K562 (cell line): ENCODE measurements around the gene ZNF74. TPM values are rescaled to one million over a fixed set of nuclear protein-coding genes. Genes with fewer than 3 reads are reported as not detected.

Experiments used
- ARID3B ChIP-seq: fragments of 250-450 bp; sonication (Bioruptor Pico); IDR thresholded peaks from 2 replicates; pipeline ENCODE4 v1.4.0; 2020; ENCODE audit warnings: borderline replicate concordance
- BDP1 ChIP-seq: IDR thresholded peaks from 3 replicates; pipeline ENCODE4 v1.6.1; 2011; ENCODE audit not compliant: insufficient read length, insufficient read depth
- CHD4 ChIP-seq: fragments of 200-600 bp; sonication (generic); IDR thresholded peaks from 3 replicates; pipeline ENCODE4 v1.6.1; 2012; ENCODE audit warnings: low read depth, mild to moderate bottlenecking, mixed read lengths, low read length, inconsistent platforms; ENCODE audit not compliant: insufficient read depth, insufficient replicate concordance, poor library complexity, severe bottlenecking
- FOXA3 ChIP-seq, 2 experiments: fragments of 450-650 bp in 1 of 2; sonication (generic) in 1 of 2; formaldehyde crosslinking; IDR thresholded peaks in 1 of 2; conservative IDR thresholded peaks in 1 of 2; 2 replicates each; pipeline versions ENCODE4 v1.4.0 to v1.8.0; 2020 to 2022; ENCODE audit warnings: mild to moderate bottlenecking in 2 of 2, missing genetic modification reagents in 1 of 2
- HMGN3 ChIP-seq: IDR thresholded peaks from 2 replicates; pipeline ENCODE4 v1.6.1; 2011; ENCODE audit warnings: borderline replicate concordance, low read depth, mild to moderate bottlenecking, mixed read lengths, low read length; ENCODE audit not compliant: insufficient read length; ENCODE audit errors: extremely low read depth
- MCM5 ChIP-seq: fragments of 450-650 bp; IDR thresholded peaks from 2 replicates; pipeline ENCODE4 v1.6.1; 2016; ENCODE audit warnings: low read depth
- MNT ChIP-seq, 2 experiments: fragments of 450-650 bp; conservative IDR thresholded peaks; 2 replicates each; pipeline ENCODE4 v1.6.1; 2017; ENCODE audit warnings: mild to moderate bottlenecking in 2 of 2, moderate library complexity in 2 of 2
- MTA3 ChIP-seq: fragments of 450-650 bp; formaldehyde crosslinking; IDR thresholded peaks from 2 replicates; pipeline ENCODE4 v1.6.1; 2017; ENCODE audit warnings: mild to moderate bottlenecking, borderline replicate concordance
- MYBL2 ChIP-seq, 2 experiments: fragments of 450-650 bp in 1 of 2; sonication (generic) in 1 of 2; formaldehyde crosslinking in 1 of 2; IDR thresholded peaks; 2 replicates each; pipeline versions ENCODE4 v1.6.1 to v1.8.1; 2017 to 2022; ENCODE audit warnings: borderline replicate concordance in 1 of 2, inconsistent platforms in 1 of 2, low read depth in 1 of 2, mild to moderate bottlenecking in 1 of 2, missing genetic modification reagents in 1 of 2, moderate library complexity in 1 of 2
- NBN ChIP-seq: fragments of 450-650 bp; IDR thresholded peaks from 2 replicates; pipeline ENCODE4 v1.6.1; 2016; ENCODE audit warnings: low read depth, mild to moderate bottlenecking
- NEUROD1 ChIP-seq: fragments of 150-350 bp; IDR thresholded peaks from 2 replicates; pipeline ENCODE4 v1.6.1; 2014; ENCODE audit warnings: borderline replicate concordance, low read length, low read depth; ENCODE audit not compliant: partially characterized antibody
- NFYB ChIP-seq: IDR thresholded peaks from 2 replicates; pipeline ENCODE4 v1.6.1; 2011; ENCODE audit warnings: mild to moderate bottlenecking, moderate library complexity; ENCODE audit not compliant: insufficient read length; ENCODE audit errors: extremely low read depth
- SP1 ChIP-seq: sonication (generic); formaldehyde crosslinking; IDR thresholded peaks from 2 replicates; pipeline ENCODE4 v1.8.1; 2022; ENCODE audit warnings: mild to moderate bottlenecking, missing genetic modification reagents
- TFAP4 ChIP-seq: sonication (generic); formaldehyde crosslinking; IDR thresholded peaks from 2 replicates; pipeline ENCODE4 v1.8.0; 2022; ENCODE audit warnings: missing genetic modification reagents, mild to moderate bottlenecking, moderate library complexity, borderline replicate concordance
- ZBTB12 ChIP-seq: fragments of 250-450 bp; sonication (Bioruptor Pico); IDR thresholded peaks from 2 replicates; pipeline ENCODE4 v1.4.0; 2020
- ZNF263 ChIP-seq: sonication (generic); formaldehyde crosslinking; IDR thresholded peaks from 2 replicates; pipeline ENCODE4 v1.8.0; 2022; ENCODE audit warnings: mild to moderate bottlenecking, missing genetic modification reagents, borderline replicate concordance
- ZNF282 ChIP-seq: sonication (generic); formaldehyde crosslinking; IDR thresholded peaks from 2 replicates; pipeline ENCODE4 v1.8.1; 2023; ENCODE audit warnings: missing genetic modification reagents
- ZNF398 ChIP-seq: fragments of 250-450 bp; sonication (Bioruptor Pico); IDR thresholded peaks from 2 replicates; pipeline ENCODE4 v1.8.0; 2021; ENCODE audit warnings: moderate library complexity, mild to moderate bottlenecking, inconsistent platforms
- ZNF785 ChIP-seq: fragments of 250-450 bp; sonication (Bioruptor Pico); IDR thresholded peaks from 2 replicates; pipeline ENCODE4 v1.4.0; 2020; ENCODE audit warnings: mild to moderate bottlenecking
- polyA plus RNA-seq, 8 experiments: library from polyadenylated mRNA; depleted of rRNA in 4 of 8; stranded (reverse) in 5 of 8; unstranded in 3 of 8; fragments of >200 nt; fragmentation: Nextera tagmentation in 2 of 8; fragmentation: Illumina TruSeq in 1 of 8; extraction: Ambion mirVana in 2 of 8; extraction: Trizol in 1 of 8; gene quantifications; 2 replicates each; pipeline versions ENCODE4 v1.2.1 to v1.2.3, GENCODE V29; 2011 to 2014; ENCODE audit warnings: inconsistent platforms in 1 of 8, missing spikeins in 1 of 8
- total RNA-seq, 7 experiments: library from RNA; depleted of rRNA in 6 of 7; stranded (reverse); fragments of >200 nt in 6 of 7; fragmentation: Illumina TruSeq in 2 of 7; extraction: Trizol in 2 of 7; gene quantifications; 2 replicates each; pipeline versions ENCODE4 v1.2.1 to v1.2.3, GENCODE V29; 2011 to 2021; ENCODE audit warnings: low replicate concordance in 1 of 7

Gene ZNF74
- total and polyA plus RNA-seq, 9 of the 15 experiments (the other 6 are each of a cell fraction or from before 2014, with no cell fraction given) = 2.4 to 53.5 (median 31.5) TPM

- TF ChIP-seq TFAP4 (CRISPR knock-in tag) = peak; percentile 4; the same call in 1 of the 2 replicates
- no peak for TF ChIP-seq MNT (conservative IDR thresholded peaks at IDR 0.05)
- TF ChIP-seq ZBTB12 = no peak
- TF ChIP-seq NEUROD1 = no peak
- no peak for TF ChIP-seq ZNF785 (CRISPR knock-in tag)
- TF ChIP-seq SP1 = no peak
- TF ChIP-seq HMGN3 = no peak
- TF ChIP-seq ARID3B (CRISPR knock-in tag) = peak; percentile 84; the same call in 1 of the 2 replicates
- TF ChIP-seq ZNF263 (CRISPR knock-in tag) = no peak
- peak in 1 of 2 experiments; percentile 56; a peak in 1 of 4 replicates for TF ChIP-seq FOXA3 (CRISPR knock-in tag; conservative IDR thresholded peaks at IDR 0.05 in 1 of 2, IDR thresholded peaks at IDR 0.05 in 1 of 2)
- TF ChIP-seq MYBL2 (IDR thresholded peaks at IDR 0.05; ENCODE audit: low read depth) = no peak
- TF ChIP-seq MYBL2 (CRISPR knock-in tag; IDR thresholded peaks at IDR 0.05; ENCODE audit: borderline replicate concordance) = no peak
- no peak for TF ChIP-seq BDP1
- TF ChIP-seq MCM5 = no peak
- TF ChIP-seq CHD4 = no peak
- no peak for TF ChIP-seq ZNF398 (CRISPR knock-in tag)
- TF ChIP-seq ZNF282 (CRISPR knock-in tag) = no peak
- TF ChIP-seq NBN = no peak
- no peak for TF ChIP-seq NFYB
- 0 out of 2 replicates have a peak, but pooled peaks have one; percentile 9 for TF ChIP-seq MTA3
These were observed 26.3 kb downstream of the ZNF74 start (continued) for GRCh38 chr22:20420157-20420842.
